PFSK-1 (cell line): Measurements from ENCODE around the gene MED15.

Source experiments
- POLR2AphosphoS5 ChIP-seq: IDR thresholded peaks from 2 replicates; pipeline ENCODE4 v1.6.1; 2012; ENCODE audit warnings: low read depth, mild to moderate bottlenecking, control low read depth, low read length, moderate library complexity
- SIN3A ChIP-seq: IDR thresholded peaks from 2 replicates; pipeline ENCODE4 v1.6.1; 2012; ENCODE audit warnings: mild to moderate bottlenecking, low read length, moderate library complexity, borderline replicate concordance; ENCODE audit not compliant: insufficient read depth
- TAF1 ChIP-seq: IDR thresholded peaks from 2 replicates; pipeline ENCODE4 v1.6.1; 2012; ENCODE audit warnings: low read length, control low read depth, borderline replicate concordance; ENCODE audit not compliant: insufficient read depth
- TF ChIP-seq, protein P1 (sequence below), 2 experiments: IDR thresholded peaks; 2 replicates each; pipeline versions ENCODE4 v1.6.1 to v1.8.0; 2011 to 2012; ENCODE audit warnings: low read depth in 2 of 2, low read length in 2 of 2, control low read depth in 1 of 2, inconsistent platforms in 1 of 2, mild to moderate bottlenecking in 1 of 2, moderate library complexity in 1 of 2; ENCODE audit not compliant: insufficient read depth in 1 of 2

DNA sequence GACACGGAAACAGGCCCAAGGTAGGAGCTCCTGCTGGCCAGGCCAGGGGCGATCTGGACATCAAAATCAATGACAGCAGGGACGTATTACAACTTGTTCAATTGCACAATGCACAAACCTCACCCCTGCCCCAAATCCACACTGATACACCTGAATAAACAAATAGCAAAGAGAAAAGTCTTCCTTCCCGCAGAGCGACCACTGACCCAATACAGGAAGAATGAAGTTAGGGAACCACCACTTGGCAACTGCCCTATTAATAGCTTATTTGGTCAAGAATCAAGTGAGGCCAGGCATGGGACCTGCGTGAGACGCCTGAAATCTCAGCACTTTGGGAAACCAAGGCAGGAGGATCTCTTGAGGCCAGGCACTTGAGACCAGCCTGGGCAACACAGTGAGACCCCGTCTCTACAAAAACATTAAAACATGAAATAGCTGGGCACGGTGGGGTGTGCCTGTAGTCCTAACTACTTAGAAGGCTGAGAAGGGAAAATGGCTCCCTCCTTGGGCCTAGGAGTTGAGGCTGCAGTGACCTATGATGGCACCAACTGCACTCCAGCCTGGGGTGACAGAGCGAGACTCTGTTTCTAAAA lies 109.1 kb downstream of the MED15 start:
- TF ChIP-seq, protein P1, sequence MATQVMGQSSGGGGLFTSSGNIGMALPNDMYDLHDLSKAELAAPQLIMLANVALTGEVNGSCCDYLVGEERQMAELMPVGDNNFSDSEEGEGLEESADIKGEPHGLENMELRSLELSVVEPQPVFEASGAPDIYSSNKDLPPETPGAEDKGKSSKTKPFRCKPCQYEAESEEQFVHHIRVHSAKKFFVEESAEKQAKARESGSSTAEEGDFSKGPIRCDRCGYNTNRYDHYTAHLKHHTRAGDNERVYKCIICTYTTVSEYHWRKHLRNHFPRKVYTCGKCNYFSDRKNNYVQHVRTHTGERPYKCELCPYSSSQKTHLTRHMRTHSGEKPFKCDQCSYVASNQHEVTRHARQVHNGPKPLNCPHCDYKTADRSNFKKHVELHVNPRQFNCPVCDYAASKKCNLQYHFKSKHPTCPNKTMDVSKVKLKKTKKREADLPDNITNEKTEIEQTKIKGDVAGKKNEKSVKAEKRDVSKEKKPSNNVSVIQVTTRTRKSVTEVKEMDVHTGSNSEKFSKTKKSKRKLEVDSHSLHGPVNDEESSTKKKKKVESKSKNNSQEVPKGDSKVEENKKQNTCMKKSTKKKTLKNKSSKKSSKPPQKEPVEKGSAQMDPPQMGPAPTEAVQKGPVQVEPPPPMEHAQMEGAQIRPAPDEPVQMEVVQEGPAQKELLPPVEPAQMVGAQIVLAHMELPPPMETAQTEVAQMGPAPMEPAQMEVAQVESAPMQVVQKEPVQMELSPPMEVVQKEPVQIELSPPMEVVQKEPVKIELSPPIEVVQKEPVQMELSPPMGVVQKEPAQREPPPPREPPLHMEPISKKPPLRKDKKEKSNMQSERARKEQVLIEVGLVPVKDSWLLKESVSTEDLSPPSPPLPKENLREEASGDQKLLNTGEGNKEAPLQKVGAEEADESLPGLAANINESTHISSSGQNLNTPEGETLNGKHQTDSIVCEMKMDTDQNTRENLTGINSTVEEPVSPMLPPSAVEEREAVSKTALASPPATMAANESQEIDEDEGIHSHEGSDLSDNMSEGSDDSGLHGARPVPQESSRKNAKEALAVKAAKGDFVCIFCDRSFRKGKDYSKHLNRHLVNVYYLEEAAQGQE (IDR thresholded peaks at IDR 0.05; ENCODE audit: insufficient read depth in 1 of 2, low read depth in 2 of 2, low read length in 2 of 2) = no peak
- no peak for TF ChIP-seq POLR2AphosphoS5
- no peak for TF ChIP-seq SIN3A
- no peak for TF ChIP-seq TAF1
